Neuronal stem cell (in vitro differentiated cells): ENCODE results near the gene DMAP1.

Experiments used
- DNase-seq: peaks from one replicate; pipeline ENCODE4 v3.0.0-alpha.2; 2013; ENCODE audit warnings: low spot score
- H2AFZ ChIP-seq: one replicate; pipeline ENCODE4 v1.6.1; 2013; ENCODE audit warnings: mild to moderate bottlenecking, low read length, inconsistent platforms
- H2AK5ac ChIP-seq: 2 replicates; pipeline ENCODE4 v1.6.1; 2013; ENCODE audit warnings: low read depth, mild to moderate bottlenecking, inconsistent platforms, low read length, moderate library complexity, mixed read lengths
- H2BK120ac ChIP-seq: 2 replicates; pipeline ENCODE4 v1.6.1; 2013; ENCODE audit warnings: low read depth, mild to moderate bottlenecking, inconsistent platforms, low read length, moderate library complexity, mixed read lengths
- H2BK12ac ChIP-seq: one replicate; pipeline ENCODE4 v1.6.1; 2013; ENCODE audit warnings: low read length, inconsistent platforms
- H2BK15ac ChIP-seq: 2 replicates; pipeline ENCODE4 v1.6.1; 2013; ENCODE audit warnings: mild to moderate bottlenecking, low read length, inconsistent platforms, mixed read lengths
- H2BK5ac ChIP-seq: one replicate; pipeline ENCODE4 v1.6.1; 2013; ENCODE audit warnings: inconsistent platforms, mild to moderate bottlenecking, low read length, moderate library complexity
- H3K14ac ChIP-seq: one replicate; pipeline ENCODE4 v1.6.1; 2013; ENCODE audit warnings: low read length, inconsistent platforms
- H3K18ac ChIP-seq: 2 replicates; pipeline ENCODE4 v1.6.1; 2013; ENCODE audit warnings: low read length, inconsistent platforms
- H3K23ac ChIP-seq: 2 replicates; pipeline ENCODE4 v1.6.1; 2013; ENCODE audit warnings: low read depth, mild to moderate bottlenecking, mixed read lengths, low read length, inconsistent platforms; ENCODE audit not compliant: poor library complexity
- H3K27ac ChIP-seq: replicated peaks from 3 replicates; pipeline ENCODE4 v1.5.1; 2013; ENCODE audit warnings: low read length, inconsistent platforms
- H3K27me3 ChIP-seq, 3 experiments: 2 replicates each; pipeline ENCODE4 v1.6.1; 2013; ENCODE audit warnings: low read length in 3 of 3, mild to moderate bottlenecking in 2 of 3, inconsistent platforms in 1 of 3, low read depth in 1 of 3, mixed read lengths in 1 of 3, moderate library complexity in 1 of 3; ENCODE audit not compliant: control insufficient read depth in 3 of 3, insufficient read depth in 3 of 3
- H3K36me3 ChIP-seq, 2 donors: replicated peaks in 1 of 2; 2 replicates each; pipeline ENCODE4 v1.6.1; 2013; ENCODE audit warnings: low read length in 2 of 2; ENCODE audit not compliant: control insufficient read depth in 2 of 2, insufficient read depth in 2 of 2
- H3K4ac ChIP-seq: 2 replicates; pipeline ENCODE4 v1.6.1; 2013; ENCODE audit warnings: inconsistent platforms, mild to moderate bottlenecking, low read length, moderate library complexity
- H3K4me1 ChIP-seq, 2 donors: 1 replicate in 1 of 2; 2 replicates in 1 of 2; pipeline ENCODE4 v1.6.1; 2013; ENCODE audit warnings: low read length in 2 of 2, low read depth in 1 of 2; ENCODE audit not compliant: control insufficient read depth in 2 of 2, insufficient read depth in 1 of 2
- H3K4me2 ChIP-seq: one replicate; pipeline ENCODE4 v1.6.1; 2013; ENCODE audit warnings: mild to moderate bottlenecking, low read length, inconsistent platforms; ENCODE audit not compliant: insufficient read depth, poor library complexity, severe bottlenecking
- H3K4me3 ChIP-seq, 2 donors: 2 replicates each; pipeline ENCODE4 v1.5.1; 2013; ENCODE audit warnings: low read length in 2 of 2, mild to moderate bottlenecking in 2 of 2, inconsistent platforms in 1 of 2, moderate library complexity in 1 of 2
- H3K79me1 ChIP-seq: one replicate; pipeline ENCODE4 v1.6.1; 2013; ENCODE audit warnings: low read depth, mild to moderate bottlenecking, inconsistent platforms, low read length, moderate library complexity
- H3K9ac ChIP-seq: one replicate; pipeline ENCODE4 v1.6.1; 2013; ENCODE audit warnings: mild to moderate bottlenecking, low read depth, low read length, inconsistent platforms; ENCODE audit not compliant: poor library complexity
- H3K9me3 ChIP-seq, 2 donors: replicated peaks in 1 of 2; 2 replicates each; pipeline versions ENCODE3 to v1.6.1; 2013; ENCODE audit warnings: low read length in 2 of 2, mild to moderate bottlenecking in 2 of 2, inconsistent platforms in 1 of 2, low read depth in 1 of 2, mixed read lengths in 1 of 2, moderate library complexity in 1 of 2; ENCODE audit not compliant: control insufficient read depth in 2 of 2, insufficient read depth in 1 of 2
- H4K8ac ChIP-seq: one replicate; pipeline ENCODE4 v1.6.1; 2013; ENCODE audit warnings: low read depth, mild to moderate bottlenecking, inconsistent platforms, low read length, moderate library complexity
- H4K91ac ChIP-seq: one replicate; pipeline ENCODE4 v1.6.1; 2013; ENCODE audit warnings: low read length, low read depth, mild to moderate bottlenecking, inconsistent platforms; ENCODE audit not compliant: poor library complexity
- WGBS, 2 donors: extraction: QIAGEN DNeasy Blood & Tissue Kit; methylation state at CpG; one replicate each; pipeline ENCODE4 v1.1.7; 2013; ENCODE audit warnings: missing lambda C conversion rate in 2 of 2, mixed read lengths in 1 of 2; ENCODE audit not compliant: insufficient read length in 2 of 2, insufficient replicate concordance in 1 of 2; ENCODE audit errors: extremely low coverage in 2 of 2; 5-methylcytosine and 5-hydroxymethylcytosine counted together

Gene DMAP1

GRCh38 chr1:44261962-44262361 is 48.7 kb downstream of the DMAP1 start:
- Histone ChIP-seq H3K4me3 (no peak overlapping the region), H3K23ac (no peak overlapping the region), H3K4ac (no peak overlapping the region), H3K4me1 (peaks cover 3 to 25% of the 10 kb centered on the region in 2 donors), H3K36me3 (no peaks in the 10 kb centered on the region), H2BK15ac (peak overlapping the region; percentile 63), H2AFZ (no peak overlapping the region), H3K79me1 (no peaks in the 10 kb centered on the region), H3K18ac (peak overlapping the region; percentile 31), H3K27ac (peak overlapping the region; percentile 65), H3K4me2 (no peak overlapping the region), H3K9me3 (no peaks in the 10 kb centered on the region), H2BK120ac (no peak overlapping the region), H2AK5ac (peak overlapping the region; percentile 64), H4K8ac (no peak overlapping the region), H2BK5ac (no peak overlapping the region), H3K14ac (no peak overlapping the region), H2BK12ac (no peak overlapping the region), H3K9ac (no peak overlapping the region), H3K27me3 (no peaks in the 10 kb centered on the region), H4K91ac (no peak overlapping the region)
- no CpG with 5 or more reads among the region's 5 CpGs for WGBS, 2 donors
- no peak for DNase-seq

- Histone ChIP-seq H2AFZ (no peak overlapping the region), H4K91ac (no peak overlapping the region), H3K4me3 (no peak overlapping the region), H3K9ac (no peak overlapping the region), H2BK12ac (peak overlapping the region; percentile 26), H3K14ac (no peak overlapping the region), H2BK15ac (peak overlapping the region; percentile 63), H3K4me1 (peaks cover 3 to 23% of the 10 kb centered on the region in 2 donors), H3K79me1 (no peaks in the 10 kb centered on the region), H3K36me3 (no peaks in the 10 kb centered on the region), H3K23ac (no peak overlapping the region), H3K9me3 (no peaks in the 10 kb centered on the region), H3K4me2 (no peak overlapping the region), H2BK120ac (no peak overlapping the region), H3K27ac (peak overlapping the region; percentile 65), H2BK5ac (no peak overlapping the region), H3K27me3 (no peaks in the 10 kb centered on the region), H4K8ac (no peak overlapping the region), H2AK5ac (peak overlapping the region; percentile 35), H3K18ac (peak overlapping the region; percentile 79), H3K4ac (no peak overlapping the region)
- whole genome bisulfite sequencing, 2 donors = no CpG with 5 or more reads among the region's 6 CpGs
- DNase-seq = no peak
Measured at GRCh38 chr1:44262414-44262813, 49.1 kb downstream of the DMAP1 start.

- whole genome bisulfite sequencing, 2 donors = no CpG with 5 or more reads among the region's 4 CpGs
Measured at GRCh38 chr1:44262816-44263567, 49.7 kb downstream of the DMAP1 start.

GRCh38 chr1:44263568-44264450 is 50.5 kb downstream of the DMAP1 start:
- no peak overlapping the region for H2BK12ac ChIP-seq
- no peak overlapping the region for H4K8ac ChIP-seq
- H3K4me2 ChIP-seq = no peak overlapping the region
- no peak overlapping the region for H2BK120ac ChIP-seq
- H3K27me3 ChIP-seq = no peaks in the 10 kb centered on the region
- H3K23ac ChIP-seq = no peak overlapping the region
- no peak overlapping the region for H2BK5ac ChIP-seq
- H2AK5ac ChIP-seq = no peak overlapping the region
- H2BK15ac ChIP-seq = no peak overlapping the region
- H3K9me3 ChIP-seq = no peaks in the 10 kb centered on the region
- H4K91ac ChIP-seq = no peak overlapping the region
- peaks cover 1% of the 10 kb centered on the region for H3K79me1 ChIP-seq
- H3K14ac ChIP-seq = no peak overlapping the region
- H3K36me3 ChIP-seq = no peaks in the 10 kb centered on the region
- no peak overlapping the region for H3K4me3 ChIP-seq
- WGBS, 2 donors = no CpG with 5 or more reads among the region's 9 CpGs
- no peak overlapping the region for H3K27ac ChIP-seq
- no peak overlapping the region for H3K4ac ChIP-seq
- no peak overlapping the region for H3K9ac ChIP-seq
- H3K18ac ChIP-seq = no peak overlapping the region
- no peak for DNase-seq
- H3K4me1 ChIP-seq = peaks cover 3 to 18% of the 10 kb centered on the region in 2 donors
- H2AFZ ChIP-seq = no peak overlapping the region

More at GRCh38 chr1:44262816-44263567, 49.7 kb downstream of the DMAP1 start:
- no peak for DNase-seq
- Histone ChIP-seq H2BK12ac (no peak overlapping the region), H3K18ac (no peak overlapping the region), H2BK15ac (no peak overlapping the region), H4K8ac (no peak overlapping the region), H3K4ac (no peak overlapping the region), H4K91ac (no peak overlapping the region), H3K23ac (no peak overlapping the region), H3K27me3 (no peaks in the 10 kb centered on the region), H3K79me1 (peaks cover 1% of the 10 kb centered on the region), H3K27ac (no peak overlapping the region), H3K36me3 (no peaks in the 10 kb centered on the region), H2BK120ac (no peak overlapping the region), H3K9me3 (no peaks in the 10 kb centered on the region), H3K9ac (no peak overlapping the region), H3K14ac (no peak overlapping the region), H2AK5ac (peak overlapping the region; percentile 35), H3K4me1 (peaks cover 3 to 18% of the 10 kb centered on the region in 2 donors), H2BK5ac (no peak overlapping the region), H3K4me2 (no peak overlapping the region), H2AFZ (no peak overlapping the region), H3K4me3 (no peak overlapping the region)
